NOMO-1 treated with DMSO at 0.1 percent for 48 hours (cell line): Measurements from ENCODE around the gene ZNF385A.

Source experiments
- DNase-seq: peaks from one replicate; lab custom pipeline; 2025; ENCODE audit not compliant: unreplicated experiment; lab: John Stamatoyannopoulos, UW

ZNF385A gene

GRCh38 chr12:54375259-54375579, 9.3 kb downstream of the ZNF385A start:
- DNase-seq: no peak

GRCh38 chr12:54374562-54375258, 9.8 kb downstream of the ZNF385A start:
- no peak for DNase-seq

GRCh38 chr12:54373649-54374561, 10.6 kb downstream of the ZNF385A start:
- no peak for DNase-seq

- DNase-seq: no peak
Observed at GRCh38 chr12:54372113-54372806, 12.3 kb downstream of the ZNF385A start.

GRCh38 chr12:54371328-54372112, 13.0 kb downstream of the ZNF385A start:
- no peak for DNase-seq

GRCh38 chr12:54370171-54370730, 14.3 kb downstream of the ZNF385A start:
- no peak for DNase-seq

- DNase-seq: no peak
Observed at GRCh38 chr12:54369597-54370131, 14.9 kb downstream of the ZNF385A start.

- DNase-seq: peak; percentile 72
Observed at GRCh38 chr12:54368709-54369596, 15.6 kb downstream of the ZNF385A start.

- no peak for DNase-seq
Observed at GRCh38 chr12:54368025-54368708, 16.4 kb downstream of the ZNF385A start.

GRCh38 chr12:54364413-54364812, 20.1 kb downstream of the ZNF385A start, which contains the start of gene GPR84:
Gene GPR84 (minus strand): TSS chr12:54364486. CDS start chr12:54363851, 635 bp downstream.
- DNase-seq: peak; percentile 92

GRCh38 chr12:54363618-54364017, 20.9 kb downstream of the ZNF385A start:
- no peak for DNase-seq

GRCh38 chr12:54363047-54363446, 21.5 kb downstream of the ZNF385A start:
- no peak for DNase-seq

- DNase-seq: peak; percentile 25
Observed at GRCh38 chr12:54360717-54361456, 23.6 kb downstream of the ZNF385A start.

GRCh38 chr12:54359762-54360351, 24.7 kb downstream of the ZNF385A start:
- DNase-seq: no peak

- DNase-seq: peak; percentile 97
Observed at GRCh38 chr12:54358945-54359761, 25.4 kb downstream of the ZNF385A start.

- peak; percentile 40 for DNase-seq
Observed at GRCh38 chr12:54358191-54358944, 26.2 kb downstream of the ZNF385A start.
